Measurements from ENCODE around the gene EFCAB6.

- TF ChIP-seq ZFP3 (CRISPR knock-in tag; IDR thresholded peaks at IDR 0.05) (no peak), BACH2 (CRISPR knock-in tag; IDR thresholded peaks at IDR 0.05; ENCODE audit: borderline replicate concordance) (no peak), CREB5 (CRISPR knock-in tag; IDR thresholded peaks at IDR 0.05; ENCODE audit: low read depth) (no peak)
Measured at GRCh38 chr22:43491177-43491576, 320.9 kb downstream of the EFCAB6 start.

Data from SK-N-SH treated with all-trans-retinoic acid at 6 μM for 48 hours (cell line).